ENCODE data around the gene TRAPPC2L. TPM values are rescaled to one million over a fixed set of nuclear protein-coding genes. Genes with fewer than 3 reads are reported as not detected.

The TRAPPC2L gene
- total RNA-seq, 1 donor from 2014 or later: 74.0 TPM

DNA sequence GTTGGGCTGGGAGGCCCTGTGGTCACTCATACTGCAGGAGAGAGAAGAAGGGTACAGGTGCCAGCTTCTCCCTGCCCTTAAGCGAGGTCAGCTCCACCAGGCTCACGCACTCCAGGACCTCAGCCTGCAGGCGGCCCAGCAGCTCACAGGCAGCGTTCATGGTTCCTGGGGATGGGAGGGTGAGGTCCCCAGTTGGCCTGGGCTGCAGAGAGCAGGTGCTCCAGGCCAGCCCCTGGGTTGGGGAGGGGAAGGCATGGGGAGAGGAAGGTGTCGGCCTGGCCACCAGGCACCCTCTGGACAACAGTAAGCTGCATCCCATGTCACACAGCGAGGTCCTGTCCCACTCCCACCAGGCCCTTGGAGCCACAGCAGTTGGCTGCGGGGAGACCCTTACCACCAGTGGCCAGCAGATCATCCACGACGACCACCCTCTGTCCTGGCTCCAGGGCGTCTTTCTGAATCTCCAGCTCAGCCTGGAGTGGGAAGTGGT, 47.2 kb upstream of the TRAPPC2L start:
- H3K4me3 Mint-ChIP-seq (ENCODE audit: unreplicated experiment): no peak overlapping the region
- H3K36me3 Mint-ChIP-seq (ENCODE audit: unreplicated experiment): no peaks in the 10 kb centered on the region
- no peak for TF ChIP-seq CTCF (IDR thresholded peaks at IDR 0.05)
- no peak overlapping the region for H3K27ac Mint-ChIP-seq (ENCODE audit: unreplicated experiment)
- no peaks in the 10 kb centered on the region for H3K9me3 Mint-ChIP-seq (ENCODE audit: unreplicated experiment)
- H3K4me1 Mint-ChIP-seq (ENCODE audit: unreplicated experiment): peaks cover 21% of the 10 kb centered on the region
- DNase-seq (ENCODE audit: extremely low spot score, unreplicated experiment): no peak
- no peaks in the 10 kb centered on the region for H3K27me3 Mint-ChIP-seq (ENCODE audit: unreplicated experiment)

DNA sequence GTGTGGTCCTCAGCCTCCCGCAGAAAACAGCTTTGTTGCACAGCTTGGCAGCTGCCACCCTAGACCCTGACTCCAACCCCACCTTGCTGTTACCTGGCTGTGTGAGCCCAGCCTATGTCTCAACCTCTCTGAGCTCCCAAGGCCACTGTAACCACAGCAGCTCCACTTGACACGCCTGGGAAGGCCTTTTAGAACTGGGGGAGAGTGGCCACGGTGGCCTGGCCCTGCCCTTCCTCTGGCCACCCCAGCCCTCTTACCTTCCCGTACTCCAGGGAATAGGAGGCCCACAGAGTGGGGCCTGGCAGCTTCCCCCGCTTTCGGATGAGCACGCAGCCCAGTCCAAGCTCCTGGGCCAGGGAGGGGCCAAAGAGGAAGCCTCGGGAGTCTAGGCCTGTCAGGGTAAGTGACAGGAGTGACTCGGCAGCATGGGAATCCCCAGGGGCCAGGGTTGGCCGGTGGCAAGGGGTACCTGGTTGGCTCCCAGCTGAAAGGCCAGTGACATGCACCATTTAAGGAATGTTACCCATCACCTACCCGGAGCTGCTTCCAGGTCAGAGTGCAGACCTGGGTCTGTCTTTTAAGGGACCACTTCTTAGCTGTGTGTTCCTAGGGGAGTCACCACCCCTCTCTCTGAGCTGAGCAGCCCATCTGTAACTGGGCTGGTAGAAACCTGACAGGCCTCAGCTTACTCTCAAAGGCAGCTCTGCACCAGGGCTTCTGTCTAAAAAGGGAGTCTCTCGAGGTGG, 46.6 kb upstream of the TRAPPC2L start:
- no peak for TF ChIP-seq CTCF (IDR thresholded peaks at IDR 0.05)
- Mint-ChIP-seq H3K4me1 (ENCODE audit: unreplicated experiment) (peaks cover 21% of the 10 kb centered on the region), H3K36me3 (ENCODE audit: unreplicated experiment) (no peaks in the 10 kb centered on the region), H3K4me3 (ENCODE audit: unreplicated experiment) (peak overlapping the region; percentile 88), H3K9me3 (ENCODE audit: unreplicated experiment) (no peaks in the 10 kb centered on the region), H3K27me3 (ENCODE audit: unreplicated experiment) (no peaks in the 10 kb centered on the region), H3K27ac (ENCODE audit: unreplicated experiment) (peak overlapping the region; percentile 89)
- DNase-seq (ENCODE audit: extremely low spot score, unreplicated experiment): no peak

DNA sequence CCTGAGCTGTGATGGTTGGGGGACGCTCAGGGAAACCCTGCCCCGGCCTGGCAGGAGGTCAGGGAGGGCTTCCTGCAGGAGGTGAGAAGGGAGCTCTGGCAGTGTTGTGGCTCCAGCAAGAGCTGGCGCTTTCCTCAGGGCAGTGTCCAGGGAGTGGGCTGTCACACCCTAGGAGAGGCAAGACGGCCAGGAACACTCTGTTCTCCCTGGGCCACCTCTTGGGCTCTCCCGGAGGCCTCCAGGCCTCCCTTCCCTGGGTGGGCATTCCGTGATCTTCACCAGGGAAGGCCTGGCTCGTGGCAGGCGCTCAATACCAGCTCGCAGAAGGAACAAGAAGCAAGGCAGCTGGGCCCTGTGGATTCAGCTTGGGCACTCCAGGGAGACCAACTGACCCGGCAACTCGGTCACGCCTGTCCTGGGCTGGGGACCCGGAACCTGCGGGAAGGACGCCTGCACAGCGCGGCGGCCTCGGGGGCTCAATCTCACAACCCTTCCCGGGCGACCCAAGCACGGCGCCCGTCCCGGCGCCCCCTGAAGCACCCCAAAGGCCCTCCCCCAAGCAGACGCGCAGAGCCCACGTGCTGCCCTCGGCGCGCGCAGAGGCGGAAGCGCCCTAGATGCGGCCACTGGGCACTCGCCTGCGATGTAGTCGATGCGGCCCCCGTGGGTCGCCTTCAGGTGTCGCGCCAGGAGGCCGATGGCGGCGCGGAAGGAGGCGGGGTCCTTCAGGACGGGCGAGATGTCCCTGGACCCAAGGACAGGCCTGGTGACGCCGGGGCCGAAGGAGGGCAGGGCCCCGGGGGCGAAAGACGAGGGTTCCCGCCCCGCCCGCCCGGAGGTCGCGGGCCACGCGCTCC, 45.8 kb upstream of the TRAPPC2L start:
- Mint-ChIP-seq H3K36me3 (ENCODE audit: unreplicated experiment) (no peaks in the 10 kb centered on the region), H3K4me1 (ENCODE audit: unreplicated experiment) (peaks cover 21% of the 10 kb centered on the region), H3K27me3 (ENCODE audit: unreplicated experiment) (no peaks in the 10 kb centered on the region), H3K27ac (ENCODE audit: unreplicated experiment) (peak overlapping the region; percentile 89), H3K4me3 (ENCODE audit: unreplicated experiment) (peak overlapping the region; percentile 88), H3K9me3 (ENCODE audit: unreplicated experiment) (no peaks in the 10 kb centered on the region)
- no peak for TF ChIP-seq CTCF (IDR thresholded peaks at IDR 0.05)
- no peak for DNase-seq (ENCODE audit: extremely low spot score, unreplicated experiment)

GRCh38 chr16:88811769-88812512, 45.0 kb upstream of the TRAPPC2L start, which contains the start of gene APRT:
Gene APRT, minus strand, starts transcription at chr16:88811928. Its CDS starts 29 bp downstream, at chr16:88811899.
- TF ChIP-seq CTCF (IDR thresholded peaks at IDR 0.05): peak; percentile 54
- Mint-ChIP-seq H3K36me3 (ENCODE audit: unreplicated experiment) (no peaks in the 10 kb centered on the region), H3K27ac (ENCODE audit: unreplicated experiment) (peak within 1 kb of the TSS; percentile 89), H3K9me3 (ENCODE audit: unreplicated experiment) (no peaks in the 10 kb centered on the region), H3K4me3 (ENCODE audit: unreplicated experiment) (peak within 1 kb of the TSS; percentile 88), H3K4me1 (ENCODE audit: unreplicated experiment) (peaks cover 21% of the 10 kb centered on the region), H3K27me3 (ENCODE audit: unreplicated experiment) (no peaks in the 10 kb centered on the region)
- peak; percentile 99 for DNase-seq (ENCODE audit: extremely low spot score, unreplicated experiment)

All from osteocyte (in vitro differentiated cells).